ENCODE results near the gene TMEM184A.

GRCh38 chr7:1593091-1593866, 37.3 kb upstream of the TMEM184A start:
- TF ChIP-seq CTCF (IDR thresholded peaks at IDR 0.05) (peak in 1 of 3 experiments; percentile 13), POLR2A (IDR thresholded peaks at IDR 0.05; ENCODE audit: low read depth) (no peak), POLR2AphosphoS5 (IDR thresholded peaks at IDR 0.05) (no peak)

Data from esophagus muscularis mucosa (tissue), 3 donors.